T-helper 1 cell (primary cell): ENCODE data around the gene ABI3.

Experiments used
- DNase-seq, 5 donors: peaks; one replicate each; pipeline ENCODE4 v3.0.0-alpha.2; 2012 to 2020

Gene ABI3

GRCh38 chr17:49198211-49198610 is 12.3 kb upstream of the ABI3 start:
- DNase-seq: no peak

- no peak for DNase-seq
Measured at GRCh38 chr17:49200423-49201083, 10.0 kb upstream of the ABI3 start.

GRCh38 chr17:49201481-49201927 is 9.0 kb upstream of the ABI3 start:
- no peak for DNase-seq

GRCh38 chr17:49203796-49204195 is 6.7 kb upstream of the ABI3 start:
- no peak for DNase-seq

- no peak for DNase-seq
Measured at GRCh38 chr17:49204516-49204915, 6.0 kb upstream of the ABI3 start.

- no peak for DNase-seq
Measured at GRCh38 chr17:49209061-49209571, 1.4 kb upstream of the ABI3 start.

- DNase-seq: no peak
Measured at GRCh38 chr17:49213399-49213798, 2.9 kb downstream of the ABI3 start.

GRCh38 chr17:49213847-49214246 is 3.3 kb downstream of the ABI3 start:
- DNase-seq: no peak

GRCh38 chr17:49214676-49215360 is 4.3 kb downstream of the ABI3 start:
- DNase-seq: no peak

GRCh38 chr17:49216482-49216881 is 6.0 kb downstream of the ABI3 start:
- DNase-seq: no peak

GRCh38 chr17:49216953-49217650 is 6.6 kb downstream of the ABI3 start:
- DNase-seq: no peak

GRCh38 chr17:49217651-49218413 is 7.3 kb downstream of the ABI3 start:
- peak; percentile 31 to 77 (median 57) for DNase-seq

GRCh38 chr17:49218941-49219913 is 8.7 kb downstream of the ABI3 start:
- DNase-seq: peak in 2 of 5 donors; percentile 18 to 30

- DNase-seq: no peak
Measured at GRCh38 chr17:49219987-49220386, 9.5 kb downstream of the ABI3 start.

- no peak for DNase-seq
Measured at GRCh38 chr17:49223168-49223516, 12.6 kb downstream of the ABI3 start.

GRCh38 chr17:49223517-49224197 is 13.2 kb downstream of the ABI3 start:
- DNase-seq: peak in 4 of 5 donors; percentile 25 to 57 (median 46)

GRCh38 chr17:49224198-49224996 is 13.9 kb downstream of the ABI3 start:
- peak in 4 of 5 donors; percentile 30 to 68 (median 41) for DNase-seq

GRCh38 chr17:49224997-49225337 is 14.5 kb downstream of the ABI3 start:
- no peak for DNase-seq

- no peak for DNase-seq
Measured at GRCh38 chr17:49225554-49226236, 15.2 kb downstream of the ABI3 start.
